HG02588 (cell line): ENCODE data around the gene FEN1.

Experiments used
- ATAC-seq: cut with Tn5 transposase; IDR thresholded peaks from one replicate; pipeline ENCODE4 v1.9.1; 2021; ENCODE audit warnings: mild to moderate bottlenecking, moderate library complexity; ENCODE audit not compliant: unreplicated experiment

Gene FEN1

DNA sequence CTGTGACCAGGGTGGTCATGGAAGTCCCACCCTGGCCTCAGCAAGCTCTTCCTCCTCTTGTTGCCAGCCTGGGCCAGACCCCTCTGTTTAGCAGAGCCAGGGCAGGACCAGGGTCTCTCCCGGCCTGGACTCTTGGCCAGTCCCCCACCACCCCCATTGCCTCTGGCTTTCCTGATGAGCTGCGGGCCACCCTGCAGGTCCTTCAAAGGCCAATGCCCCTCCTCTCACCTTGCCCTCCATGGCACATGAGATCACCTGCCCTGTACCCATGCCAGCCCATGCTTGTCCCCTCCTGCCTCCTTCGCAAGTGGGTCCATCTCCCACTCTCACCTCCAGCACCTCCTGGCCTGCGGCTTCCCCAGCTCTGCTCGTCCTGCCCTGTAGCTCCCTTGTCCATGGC, 45.8 kb downstream of the FEN1 start:
- ATAC-seq, result no peak

- no peak for ATAC-seq
Observed at GRCh38 chr11:61838921-61839320, 46.2 kb downstream of the FEN1 start.

DNA sequence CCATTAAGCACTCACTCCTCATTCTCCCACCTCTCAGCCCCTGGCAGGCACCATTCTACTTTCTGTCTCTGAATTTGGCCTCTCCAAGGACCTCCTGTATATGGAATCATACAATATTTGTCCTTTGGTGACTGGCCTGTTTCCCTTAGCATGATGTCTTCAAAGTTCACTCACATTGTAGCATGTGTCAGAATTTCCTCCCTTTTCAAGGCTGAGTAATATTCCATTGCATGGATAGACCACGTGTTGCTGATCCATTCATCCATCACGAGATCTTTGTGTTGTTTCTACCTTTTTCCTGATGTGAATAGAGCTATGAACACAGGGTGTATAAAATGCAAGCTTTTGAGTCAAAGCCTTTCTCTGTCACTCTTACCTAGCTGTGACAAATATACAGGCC, 47.0 kb downstream of the FEN1 start:
- ATAC-seq, result no peak

DNA sequence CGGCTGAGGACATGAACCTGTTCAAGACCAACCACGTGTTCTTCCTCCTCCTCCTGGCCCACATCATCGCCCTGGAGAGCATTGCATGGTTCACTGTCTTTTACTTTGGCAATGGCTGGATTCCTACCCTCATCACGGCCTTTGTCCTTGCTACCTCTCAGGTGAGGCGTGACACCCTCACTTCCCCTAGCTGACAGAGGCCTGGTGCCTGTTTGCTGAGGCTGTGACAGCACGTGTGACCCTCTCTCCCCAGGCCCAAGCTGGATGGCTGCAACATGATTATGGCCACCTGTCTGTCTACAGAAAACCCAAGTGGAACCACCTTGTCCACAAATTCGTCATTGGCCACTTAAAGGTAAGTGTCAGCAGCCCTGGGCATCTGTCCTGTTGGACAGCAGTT, 47.7 kb downstream of the FEN1 start:
- ATAC-seq, result no peak

GRCh38 chr11:61841636-61842527, 49.2 kb downstream of the FEN1 start:
- ATAC-seq, result no peak

DNA sequence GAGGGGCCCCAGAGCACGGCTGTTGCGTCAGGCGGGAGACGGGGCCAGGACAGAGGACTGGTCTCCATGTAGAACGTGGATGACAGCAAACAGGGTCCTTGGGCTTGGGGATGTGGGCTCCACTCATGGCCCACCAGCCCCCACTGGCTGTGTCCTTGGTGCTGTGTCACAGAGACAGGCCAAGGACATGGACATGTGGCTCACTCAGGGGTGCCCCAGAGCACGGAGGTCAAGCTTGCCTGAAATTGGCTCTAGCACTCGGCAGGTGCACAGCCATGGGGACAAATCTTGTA, 49.8 kb downstream of the FEN1 start:
- ATAC-seq, result no peak

DNA sequence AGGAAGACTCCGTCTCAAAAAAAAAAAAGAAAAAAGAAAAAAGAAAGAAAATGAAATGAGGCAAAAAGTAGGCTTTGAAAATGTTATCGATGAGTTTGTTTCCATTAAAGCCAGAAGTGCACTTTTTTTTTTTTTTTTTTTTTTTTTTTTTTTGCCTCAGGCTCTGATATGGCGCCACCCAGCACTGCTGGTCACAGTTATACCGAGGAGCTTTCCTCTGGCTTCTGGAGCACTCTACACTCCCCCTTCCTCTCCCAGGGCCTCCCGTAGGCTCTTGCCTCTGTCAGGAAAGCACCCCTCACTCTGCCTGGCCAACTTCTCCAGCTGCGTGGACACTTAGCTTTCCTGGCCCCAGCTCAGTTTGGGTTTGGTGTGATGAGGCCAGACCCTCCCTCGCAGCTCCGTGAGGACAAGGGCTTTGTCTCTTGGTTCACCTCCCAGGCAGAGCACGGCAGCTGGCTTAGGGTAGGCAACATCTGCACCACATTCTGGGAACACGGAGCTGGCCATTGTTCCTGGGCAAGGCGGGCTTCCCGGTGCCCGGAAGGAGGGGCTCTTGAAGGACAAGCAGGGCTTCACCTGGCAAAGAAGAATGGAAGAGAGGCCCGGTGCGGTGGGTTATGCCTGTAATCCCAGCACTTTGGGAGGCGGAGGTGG, 52.3 kb downstream of the FEN1 start:
- ATAC-seq, result no peak

GRCh38 chr11:61846362-61847020, 53.8 kb downstream of the FEN1 start:
- no peak for ATAC-seq
